ENCODE data around the gene GGCT.

DNA sequence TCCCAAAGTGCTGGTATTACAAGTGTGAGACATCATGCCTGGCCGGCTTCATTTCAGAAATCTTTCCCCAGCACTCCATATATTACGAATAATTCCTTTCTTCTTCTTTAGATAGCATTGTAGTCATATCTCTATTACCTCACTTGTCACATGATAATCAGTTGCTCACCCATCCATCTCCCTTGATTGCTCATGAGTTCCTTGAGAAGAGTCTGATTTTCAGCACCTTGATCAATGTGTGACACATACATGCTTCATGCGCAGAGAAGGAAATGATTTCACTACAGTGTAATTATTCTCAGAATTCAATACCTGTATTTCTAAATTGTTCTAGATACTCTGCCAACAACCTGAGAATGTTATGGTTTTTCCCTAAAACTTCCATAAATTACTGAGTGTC, 26.7 kb upstream of the GGCT start:
- no peak for TF ChIP-seq CTCF (IDR thresholded peaks at IDR 0.05; ENCODE audit: extremely low read depth in 1 of 2, insufficient read depth in 1 of 2, low read depth in 1 of 2, low read length in 2 of 2)
- no peak for TF ChIP-seq POLR2AphosphoS5 (IDR thresholded peaks at IDR 0.05; ENCODE audit: insufficient read depth, low read depth, low read length)
- no peak for TF ChIP-seq MYC (IDR thresholded peaks at IDR 0.05; ENCODE audit: low read depth, low read length)
- no peak for TF ChIP-seq POLR2A (IDR thresholded peaks at IDR 0.05; ENCODE audit: low read depth, low read length)
- no peak for TF ChIP-seq EZH2 (IDR thresholded peaks at IDR 0.05; ENCODE audit: borderline replicate concordance, low read depth, low read length, severe bottlenecking)
- TF ChIP-seq JUN (IDR thresholded peaks at IDR 0.05; ENCODE audit: borderline replicate concordance, insufficient read depth, insufficient read length, low read depth): no peak
- TF ChIP-seq, protein P1, sequence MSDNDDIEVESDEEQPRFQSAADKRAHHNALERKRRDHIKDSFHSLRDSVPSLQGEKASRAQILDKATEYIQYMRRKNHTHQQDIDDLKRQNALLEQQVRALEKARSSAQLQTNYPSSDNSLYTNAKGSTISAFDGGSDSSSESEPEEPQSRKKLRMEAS (IDR thresholded peaks at IDR 0.05; ENCODE audit: insufficient read depth, insufficient read length): no peak
- TF ChIP-seq FOS (IDR thresholded peaks at IDR 0.05; ENCODE audit: borderline replicate concordance, insufficient read depth, low read length): no peak
